Measurements from ENCODE around the gene MED1. TPM values are rescaled to one million over a fixed set of nuclear protein-coding genes. Genes with fewer than 3 reads are reported as not detected.

MED1 gene
- total RNA-seq, 2 donors from 2014 or later, result 9.2 to 9.3 TPM

- Histone ChIP-seq H3K4me1 (peaks cover 27% of the 10 kb centered on the region), H3K36me3 (replicated peaks in 1 of 2; ENCODE audit: insufficient read depth in 1 of 2, low read depth in 2 of 2) (no peaks in the 10 kb centered on the region), H3K4me3 (peak overlapping the region; percentile 82 to 94), H3K27me3 (no peaks in the 10 kb centered on the region), H3K27ac (peak overlapping the region; percentile 74 to 92 (median 82)), H3K9me3 (no peaks in the 10 kb centered on the region)
- DNase-seq (peak in 1 of 4 donors; percentile 12), ATAC-seq (peak; percentile 8)
- WGBS, 2 donors, result 1 to 6% methylated on average over 12 to 46 of the region's 46 CpGs
- no peak for TF ChIP-seq POLR2A (IDR thresholded peaks at IDR 0.05)
- TF ChIP-seq, protein P1, sequence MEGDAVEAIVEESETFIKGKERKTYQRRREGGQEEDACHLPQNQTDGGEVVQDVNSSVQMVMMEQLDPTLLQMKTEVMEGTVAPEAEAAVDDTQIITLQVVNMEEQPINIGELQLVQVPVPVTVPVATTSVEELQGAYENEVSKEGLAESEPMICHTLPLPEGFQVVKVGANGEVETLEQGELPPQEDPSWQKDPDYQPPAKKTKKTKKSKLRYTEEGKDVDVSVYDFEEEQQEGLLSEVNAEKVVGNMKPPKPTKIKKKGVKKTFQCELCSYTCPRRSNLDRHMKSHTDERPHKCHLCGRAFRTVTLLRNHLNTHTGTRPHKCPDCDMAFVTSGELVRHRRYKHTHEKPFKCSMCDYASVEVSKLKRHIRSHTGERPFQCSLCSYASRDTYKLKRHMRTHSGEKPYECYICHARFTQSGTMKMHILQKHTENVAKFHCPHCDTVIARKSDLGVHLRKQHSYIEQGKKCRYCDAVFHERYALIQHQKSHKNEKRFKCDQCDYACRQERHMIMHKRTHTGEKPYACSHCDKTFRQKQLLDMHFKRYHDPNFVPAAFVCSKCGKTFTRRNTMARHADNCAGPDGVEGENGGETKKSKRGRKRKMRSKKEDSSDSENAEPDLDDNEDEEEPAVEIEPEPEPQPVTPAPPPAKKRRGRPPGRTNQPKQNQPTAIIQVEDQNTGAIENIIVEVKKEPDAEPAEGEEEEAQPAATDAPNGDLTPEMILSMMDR (IDR thresholded peaks at IDR 0.05), result no peak
- intact Hi-C loops (cut with DNase I), result no loop called here
Measured at GRCh38 chr17:39400547-39401411, 50.3 kb downstream of the MED1 start.

- DNase-seq (no peak), ATAC-seq (no peak)
- Histone ChIP-seq H3K27me3 (no peaks in the 10 kb centered on the region), H3K4me1 (peaks cover 27% of the 10 kb centered on the region), H3K36me3 (replicated peaks in 1 of 2; ENCODE audit: insufficient read depth in 1 of 2, low read depth in 2 of 2) (no peaks in the 10 kb centered on the region), H3K27ac (no peak overlapping the region), H3K9me3 (no peaks in the 10 kb centered on the region), H3K4me3 (no peak overlapping the region)
- TF ChIP-seq, protein P1 (IDR thresholded peaks at IDR 0.05), result no peak
- no peak for TF ChIP-seq POLR2A (IDR thresholded peaks at IDR 0.05)
- intact Hi-C loops (cut with DNase I), result no loop called here
- WGBS, 2 donors, result 42 to 45% methylated on average over 4 of the region's 4 CpGs
Measured at GRCh38 chr17:39399791-39400190, 51.3 kb downstream of the MED1 start.

DNA sequence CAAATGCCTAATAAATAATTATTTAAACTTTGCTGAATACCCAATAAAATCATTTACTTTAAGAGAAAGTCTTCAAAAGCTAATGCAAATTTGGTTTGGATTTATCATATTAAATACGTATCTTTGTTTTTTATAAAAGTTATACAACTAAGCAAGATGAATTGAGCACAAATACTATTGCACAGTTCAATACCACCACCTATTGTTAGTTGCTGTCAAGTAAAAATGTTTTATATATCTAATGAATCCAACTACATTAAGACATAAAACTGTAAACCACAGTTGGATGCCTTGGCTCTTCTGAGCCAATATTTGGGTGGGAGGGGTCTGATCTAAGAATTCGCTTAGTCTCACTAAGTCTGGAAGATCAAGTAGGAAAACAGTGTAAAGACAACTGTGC is 57.3 kb downstream of the MED1 start:
- intact Hi-C loops (cut with DNase I), result no loop called here
- no peaks in the 10 kb centered on the region for H3K27me3 ChIP-seq
- 68 to 70% methylated on average over 2 of the region's 2 CpGs for WGBS, 2 donors

DNA sequence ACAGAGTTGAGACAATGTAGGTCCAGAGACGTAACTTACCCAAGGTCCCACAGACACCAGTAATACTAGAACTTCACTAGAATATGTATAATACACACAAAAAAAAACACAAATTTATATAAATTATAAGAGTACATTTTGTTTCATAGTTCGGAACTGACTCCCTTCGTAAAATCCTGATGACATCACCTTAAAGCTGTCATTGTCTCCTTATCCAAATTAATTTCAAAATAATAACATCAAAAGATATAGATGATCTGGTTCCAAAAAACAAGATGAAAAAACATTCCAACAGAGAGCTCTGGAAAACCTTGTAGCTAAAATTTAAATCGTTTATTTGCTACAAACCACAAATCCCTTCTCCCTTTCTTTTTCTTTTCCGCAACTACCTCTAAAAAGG is 59.6 kb downstream of the MED1 start:
- DNase-seq (no peak), ATAC-seq (no peak)
- 82 to 92% methylated on average over 5 of the region's 5 CpGs for WGBS, 2 donors
- Histone ChIP-seq H3K9me3 (no peaks in the 10 kb centered on the region), H3K27me3 (no peaks in the 10 kb centered on the region), H3K4me1 (no peaks in the 10 kb centered on the region), H3K4me3 (no peak overlapping the region), H3K27ac (no peak overlapping the region), H3K36me3 (replicated peaks in 1 of 2; ENCODE audit: insufficient read depth in 1 of 2, low read depth in 2 of 2) (no peaks in the 10 kb centered on the region)
- TF ChIP-seq POLR2A (IDR thresholded peaks at IDR 0.05), result no peak
- TF ChIP-seq, protein P1 (IDR thresholded peaks at IDR 0.05), result no peak
- intact Hi-C loops (cut with DNase I), result no loop called here

More for the DNA sequence above, 57.3 kb downstream of the MED1 start:
- no peaks in the 10 kb centered on the region for H3K36me3 ChIP-seq (replicated peaks in 1 of 2; ENCODE audit: insufficient read depth in 1 of 2, low read depth in 2 of 2)
- no peak overlapping the region for H3K27ac ChIP-seq
- H3K9me3 ChIP-seq, result no peaks in the 10 kb centered on the region
- peaks cover 11% of the 10 kb centered on the region for H3K4me1 ChIP-seq
- no peak for DNase-seq
- no peak for TF ChIP-seq POLR2A (IDR thresholded peaks at IDR 0.05)
- TF ChIP-seq, protein P1 (IDR thresholded peaks at IDR 0.05), result no peak
- no peak overlapping the region for H3K4me3 ChIP-seq
- ATAC-seq, result no peak

GRCh38 chr17:39385040-39385439 is 66.0 kb downstream of the MED1 start:
- no peak for ATAC-seq
- Histone ChIP-seq H3K4me1 (no peaks in the 10 kb centered on the region), H3K27me3 (no peaks in the 10 kb centered on the region), H3K9me3 (no peaks in the 10 kb centered on the region), H3K36me3 (replicated peaks in 1 of 2; ENCODE audit: insufficient read depth in 1 of 2, low read depth in 2 of 2) (no peaks in the 10 kb centered on the region), H3K27ac (no peak overlapping the region), H3K4me3 (no peak overlapping the region)
- intact Hi-C loops (cut with DNase I), result no loop called here
- no peak for DNase-seq
- WGBS, 2 donors, result 99 to 100% methylated on average over 4 to 6 of the region's 6 CpGs
- TF ChIP-seq, protein P1 (IDR thresholded peaks at IDR 0.05), result no peak
- TF ChIP-seq POLR2A (IDR thresholded peaks at IDR 0.05), result no peak

Data from body of pancreas (tissue), 4 donors.